Measurements from ENCODE around the gene RPRML.
"Not testable (repeated sequence)": the region's sequence is repeated elsewhere in the genome, so short reads cannot be mapped to it uniquely, and the experiment has no call there.

The RPRML gene

GRCh38 chr17:46979147-46979863 is at the start of gene RPRML:
TSS of gene RPRML (minus strand) at chr17:46979253. CDS start at chr17:46979007, 246 bp downstream.
- H3K9me3 ChIP-seq, result no peaks in the 10 kb centered on the region
- peak within 1 kb of the TSS in 1 of 2 experiments; percentile 14 for H3K4me3 ChIP-seq (ENCODE audit: low read depth in 1 of 2, low read length in 1 of 2)
- peaks cover 5 to 11% of the 10 kb centered on the region in 2 experiments for H3K4me1 ChIP-seq (ENCODE audit: control insufficient read depth in 1 of 2, insufficient read depth in 1 of 2, low read depth in 1 of 2, low read length in 1 of 2)
- TF ChIP-seq CTCF (IDR thresholded peaks at IDR 0.05), result no peak
- H3K27me3 ChIP-seq, result peaks cover 79% of the 10 kb centered on the region
- H3K27ac ChIP-seq, result no peak within 1 kb of the TSS
- H3K36me3 ChIP-seq, result no peaks in the 10 kb centered on the region

- not testable (repeated sequence) for H3K36me3 ChIP-seq; H3K27ac ChIP-seq; H3K27me3 ChIP-seq; H3K4me3 ChIP-seq (ENCODE audit: low read depth in 1 of 2, low read length in 1 of 2); H3K9me3 ChIP-seq; H3K4me1 ChIP-seq (ENCODE audit: control insufficient read depth in 1 of 2, insufficient read depth in 1 of 2, low read depth in 1 of 2, low read length in 1 of 2)
Observed at GRCh38 chr17:47016966-47017365, 37.9 kb upstream of the RPRML start.

- Histone ChIP-seq H3K27me3 (no peaks in the 10 kb centered on the region), H3K4me3 (ENCODE audit: low read depth in 1 of 2, low read length in 1 of 2) (no peak overlapping the region), H3K36me3 (no peaks in the 10 kb centered on the region), H3K27ac (no peak overlapping the region), H3K4me1 (ENCODE audit: control insufficient read depth in 1 of 2, insufficient read depth in 1 of 2, low read depth in 1 of 2, low read length in 1 of 2) (no peaks in the 10 kb centered on the region), H3K9me3 (no peaks in the 10 kb centered on the region)
- TF ChIP-seq CTCF (IDR thresholded peaks at IDR 0.05), result no peak
Observed at GRCh38 chr17:47013341-47013740, 34.3 kb upstream of the RPRML start.

GRCh38 chr17:47012457-47012856 is 33.4 kb upstream of the RPRML start:
- no peak overlapping the region for H3K27ac ChIP-seq
- no peak overlapping the region for H3K4me3 ChIP-seq (ENCODE audit: low read depth in 1 of 2, low read length in 1 of 2)
- H3K9me3 ChIP-seq, result no peaks in the 10 kb centered on the region
- no peaks in the 10 kb centered on the region for H3K4me1 ChIP-seq (ENCODE audit: control insufficient read depth in 1 of 2, insufficient read depth in 1 of 2, low read depth in 1 of 2, low read length in 1 of 2)
- no peaks in the 10 kb centered on the region for H3K27me3 ChIP-seq
- TF ChIP-seq CTCF (IDR thresholded peaks at IDR 0.05), result no peak
- H3K36me3 ChIP-seq, result no peaks in the 10 kb centered on the region

GRCh38 chr17:47009759-47010594 is 30.9 kb upstream of the RPRML start:
- Histone ChIP-seq H3K4me3 (ENCODE audit: low read depth in 1 of 2, low read length in 1 of 2) (no peak overlapping the region), H3K27ac (no peak overlapping the region)

More at GRCh38 chr17:47009759-47010594, 30.9 kb upstream of the RPRML start:
- Histone ChIP-seq H3K27me3 (no peaks in the 10 kb centered on the region), H3K36me3 (no peaks in the 10 kb centered on the region), H3K4me1 (ENCODE audit: control insufficient read depth in 1 of 2, insufficient read depth in 1 of 2, low read depth in 1 of 2, low read length in 1 of 2) (no peaks in the 10 kb centered on the region), H3K9me3 (no peaks in the 10 kb centered on the region)
- TF ChIP-seq CTCF (IDR thresholded peaks at IDR 0.05), result no peak

Data from neutrophil (primary cell).